GM12878 (cell line): ENCODE data around the gene ENPP6. TPM values are rescaled to one million over a fixed set of nuclear protein-coding genes. Genes with fewer than 3 reads are reported as not detected.
"Not testable (repeated sequence)": the region's sequence is repeated elsewhere in the genome, so short reads cannot be mapped to it uniquely, and the experiment has no call there.

Experiments
- ATAC-seq: fragments of 200-7000 bp; cut with Tn5 transposase; 3 replicates; pipeline ENCODE4 v1.9.1; 2020; ENCODE audit warnings: mild to moderate bottlenecking, moderate library complexity
- BruUV-seq: library from RNA; stranded (reverse); fragments of 400-500 nt; replicated peaks from 2 replicates; lab custom pipeline; 2021; lab: Mats Ljungman, UMichigan
- CTCF ChIA-PET: fragments of 300-600 bp; sonication (Branson Sonifier 250); formaldehyde crosslinking; extraction: SDS; loops from one replicate; lab custom pipeline; 2021; ENCODE audit warnings: inconsistent platforms; lab: Yijun Ruan, JAX
- POLR2A ChIA-PET: fragments of 350-600 bp; formaldehyde crosslinking; extraction: SDS; loops from one replicate; lab custom pipeline; 2021; ENCODE audit warnings: inconsistent platforms; lab: Charles Lee
- RAD21 ChIA-PET: fragments of 300-600 bp; sonication (Branson Sonifier 250); formaldehyde crosslinking; loops from one replicate; lab custom pipeline; 2023; ENCODE audit warnings: antibody characterized with exemption; ENCODE audit not compliant: unreplicated experiment; lab: Charles Lee
- SMC1A ChIA-PET: fragments of 300-600 bp; sonication (Branson Sonifier 250); formaldehyde crosslinking; loops from one replicate; lab custom pipeline; 2023; ENCODE audit not compliant: unreplicated experiment, uncharacterized antibody; lab: Charles Lee
- DNase-seq: peaks from one replicate; pipeline ENCODE4 v3.0.0-alpha.2; 2011; ENCODE audit warnings: low read depth, low spot score
- FAIRE-seq: peaks from 3 replicates; lab custom pipeline; 2011; peaks lifted over from hg19 to GRCh38; lab: Jason Lieb, UNC
- H2AFZ ChIP-seq: 2 replicates; pipeline ENCODE4 v1.6.0; 2011; ENCODE audit warnings: low read depth, low read length, control low read depth; ENCODE audit not compliant: control insufficient read depth
- H3K27ac ChIP-seq: 2 replicates; pipeline ENCODE4 v1.5.1; 2011; ENCODE audit warnings: control low read depth; ENCODE audit not compliant: control insufficient read depth, insufficient read depth
- H3K27me3 ChIP-seq, 2 experiments: replicated peaks in 1 of 2; 2 replicates each; pipeline versions ENCODE4 v1.6.0 to v1.6.1; 2011; ENCODE audit warnings: low read length in 1 of 2; ENCODE audit not compliant: control insufficient read depth in 2 of 2, insufficient read depth in 2 of 2
- H3K36me3 ChIP-seq, 2 experiments: 2 replicates each; pipeline ENCODE4 v1.5.1; 2011; ENCODE audit warnings: low read length in 1 of 2; ENCODE audit not compliant: control insufficient read depth in 2 of 2, insufficient read depth in 2 of 2
- H3K4me1 ChIP-seq: 2 replicates; pipeline ENCODE4 v1.6.1; 2011; ENCODE audit warnings: mild to moderate bottlenecking, low read length, moderate library complexity, mixed read lengths; ENCODE audit not compliant: control insufficient read depth, insufficient read depth
- H3K4me2 ChIP-seq: 2 replicates; pipeline ENCODE4 v1.6.0; 2011; ENCODE audit warnings: control low read depth; ENCODE audit not compliant: control insufficient read depth, insufficient read depth
- H3K4me3 ChIP-seq: fragments of 200-600 bp; sonication (generic); 2 replicates; pipeline ENCODE4 v1.5.1; 2016
- H3K79me2 ChIP-seq: 2 replicates; pipeline ENCODE4 v1.6.0; 2011; ENCODE audit warnings: low read length; ENCODE audit not compliant: control insufficient read depth, insufficient read depth
- H3K9ac ChIP-seq: 2 replicates; pipeline ENCODE4 v1.8.0; 2011; ENCODE audit warnings: low read length, control low read depth, mixed read lengths; ENCODE audit not compliant: control insufficient read depth, insufficient read depth
- H3K9me3 ChIP-seq: replicated peaks from 3 replicates; pipeline ENCODE4 v1.5.1; 2011; ENCODE audit warnings: mild to moderate bottlenecking, low read length; ENCODE audit not compliant: control insufficient read depth, insufficient read depth
- H4K20me1 ChIP-seq: 2 replicates; pipeline ENCODE4 v1.6.0; 2011; ENCODE audit not compliant: control insufficient read depth, insufficient read depth
- BCL11A ChIP-seq: IDR thresholded peaks from 2 replicates; pipeline ENCODE4 v1.6.1; 2011; ENCODE audit warnings: low read depth, low read length
- CBFB ChIP-seq: IDR thresholded peaks from 2 replicates; pipeline ENCODE4 v1.6.1; 2016; ENCODE audit warnings: antibody characterized with exemption, low read depth
- CREB1 ChIP-seq: IDR thresholded peaks from 2 replicates; pipeline ENCODE4 v1.6.1; 2012; ENCODE audit warnings: low read depth, mild to moderate bottlenecking, inconsistent platforms
- ESRRA ChIP-seq: IDR thresholded peaks from 2 replicates; pipeline ENCODE4 v1.6.1; 2012; ENCODE audit warnings: mild to moderate bottlenecking, low read length, improper control_type of control experiment
- HDAC6 ChIP-seq: fragments of 200-600 bp; sonication (generic); IDR thresholded peaks from one replicate; pipeline ENCODE4 v1.8.0; 2017; ENCODE audit warnings: antibody characterized with exemption; ENCODE audit not compliant: unreplicated experiment
- IKZF1 ChIP-seq: fragments of 450-650 bp; conservative IDR thresholded peaks from 2 replicates; pipeline ENCODE4 v1.6.1; 2017; ENCODE audit warnings: antibody characterized with exemption, mild to moderate bottlenecking
- JUNB ChIP-seq: IDR thresholded peaks from 2 replicates; pipeline ENCODE4 v1.6.1; 2016; ENCODE audit warnings: antibody characterized with exemption, mild to moderate bottlenecking
- MEF2B ChIP-seq: fragments of 450-650 bp; IDR thresholded peaks from 2 replicates; pipeline ENCODE4 v1.6.1; 2018; ENCODE audit warnings: mild to moderate bottlenecking, moderate library complexity; ENCODE audit not compliant: partially characterized antibody, poor library complexity, severe bottlenecking
- RELB ChIP-seq: fragments of 450-650 bp; IDR thresholded peaks from 2 replicates; pipeline ENCODE4 v1.6.1; 2017; ENCODE audit warnings: low read depth, mild to moderate bottlenecking, moderate library complexity
- SP1 ChIP-seq: IDR thresholded peaks from one replicate; pipeline ENCODE4 v1.6.1; 2011; ENCODE audit warnings: low read depth, low read length
- ZBED1 ChIP-seq: IDR thresholded peaks from 2 replicates; pipeline ENCODE4 v1.6.1; 2016; ENCODE audit warnings: borderline replicate concordance
- ZNF207 ChIP-seq: fragments of 450-650 bp; IDR thresholded peaks from 2 replicates; pipeline ENCODE4 v1.6.1; 2014; ENCODE audit warnings: antibody characterized with exemption, mild to moderate bottlenecking, borderline replicate concordance
- ZNF384 ChIP-seq: IDR thresholded peaks from 2 replicates; pipeline ENCODE4 v1.6.1; 2012; ENCODE audit warnings: low read depth, mild to moderate bottlenecking, low read length, improper control_type of control experiment, borderline replicate concordance
- WGBS: methylation state at CpG from one replicate; pipeline ENCODE4 v1.1.6; 2016; ENCODE audit warnings: low lambda C conversion rate; ENCODE audit not compliant: insufficient replicate concordance, insufficient coverage; ENCODE audit errors: missing lambda C conversion rate; 5-methylcytosine and 5-hydroxymethylcytosine counted together
- in situ Hi-C: fragments of 300-500 bp; cut with MboI; formaldehyde crosslinking; loops from 9 replicates; pipeline ENCODE4 v1.14.3; 2018; ENCODE audit warnings: mixed read lengths
- intact Hi-C: fragments of 100-400 bp; cut with micrococcal nuclease; formaldehyde crosslinking; loops from one replicate; pipeline ENCODE4 v1.14.2; 2022; ENCODE audit not compliant: unreplicated experiment
- polyA plus RNA-seq, 11 experiments: library from polyadenylated mRNA; depleted of rRNA in 4 of 11; unstranded in 6 of 11; stranded (reverse) in 5 of 11; fragments of >200 nt; fragmentation: Nextera tagmentation in 4 of 11; fragmentation: Illumina TruSeq in 1 of 11; extraction: Ambion mirVana in 4 of 11; extraction: Trizol in 1 of 11; gene quantifications; 1 replicate in 1 of 11; 2 replicates in 10 of 11; pipeline versions ENCODE4 v1.2.1 to v1.2.3, GENCODE V29; 2011 to 2016; ENCODE audit warnings: inconsistent platforms in 2 of 11, missing spikeins in 2 of 11, low read depth in 1 of 11
- total RNA-seq, 4 experiments: library from RNA; depleted of rRNA in 3 of 4; stranded (reverse); fragments of >200 nt in 3 of 4; fragmentation: Illumina TruSeq in 1 of 4; extraction: Trizol in 1 of 4; gene quantifications; 2 replicates each; pipeline versions ENCODE4 v1.2.1 to v1.2.3, GENCODE V29; 2013 to 2021
- TF ChIP-seq, protein P1 (sequence below): fragments of 450-650 bp; IDR thresholded peaks from 2 replicates; pipeline ENCODE4 v1.6.1; 2016; ENCODE audit warnings: mild to moderate bottlenecking

Gene ENPP6
- total and polyA plus RNA-seq, 10 of the 15 experiments (the other 5 are each of a cell fraction or from before 2014, with no cell fraction given), result 0.04 to 1.0 (median 0.44) TPM; not detected in 1

DNA sequence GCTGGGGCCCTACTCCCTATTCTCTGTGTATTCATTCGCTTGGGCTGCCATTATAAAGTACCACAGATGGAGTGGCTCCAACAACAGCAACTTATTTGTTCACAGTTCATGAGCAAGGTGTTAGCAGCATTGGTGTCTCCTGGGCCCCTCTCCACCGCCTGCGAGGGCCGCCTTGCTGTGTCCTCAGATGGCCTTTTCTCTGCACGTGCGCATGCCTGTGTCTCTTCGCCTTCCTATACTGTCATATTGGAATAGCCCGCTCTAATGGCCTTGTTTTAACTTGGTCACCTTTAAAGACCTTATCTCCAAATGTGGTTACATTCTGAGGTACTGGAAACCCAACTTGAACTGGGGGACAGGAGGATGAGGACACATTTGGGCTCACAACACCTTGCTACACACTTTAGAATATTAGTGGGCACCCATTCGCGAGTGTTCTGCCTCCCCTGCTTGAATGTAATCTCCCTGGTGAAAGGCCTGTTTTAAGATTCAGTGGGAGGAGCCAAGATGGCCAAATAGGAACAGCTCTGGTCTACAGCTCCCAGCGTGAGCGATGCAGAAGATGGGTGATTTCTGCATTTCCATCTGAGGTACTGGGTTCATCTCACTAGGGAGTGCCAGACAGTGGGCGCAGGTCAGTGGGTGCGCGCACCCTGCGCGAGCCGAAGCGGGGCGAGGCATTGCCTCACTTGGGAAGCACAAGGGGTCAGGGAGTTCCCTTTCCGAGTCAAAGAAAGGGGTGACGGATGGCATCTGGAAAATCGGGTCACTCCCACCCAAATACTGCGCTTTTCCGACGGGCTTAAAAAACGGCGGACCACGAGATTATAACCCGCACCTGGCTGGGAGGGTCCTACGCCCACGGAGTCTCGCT lies 9.7 kb downstream of the ENPP6 start:
- CTCF ChIA-PET, H3K4me2 ChIP-seq, intact Hi-C loops, H3K27me3 ChIP-seq, H3K4me1 ChIP-seq, RAD21 ChIA-PET, POLR2A ChIA-PET, SMC1A ChIA-PET, H4K20me1 ChIP-seq, BruUV-seq, ATAC-seq, H3K4me3 ChIP-seq, H3K27ac ChIP-seq, H3K79me2 ChIP-seq, H2AFZ ChIP-seq, DNase-seq, in situ Hi-C loops, FAIRE-seq, H3K36me3 ChIP-seq, H3K9me3 ChIP-seq, H3K9ac ChIP-seq: not testable (repeated sequence)
- 72% methylated on average over 25 of the region's 33 CpGs for WGBS

DNA sequence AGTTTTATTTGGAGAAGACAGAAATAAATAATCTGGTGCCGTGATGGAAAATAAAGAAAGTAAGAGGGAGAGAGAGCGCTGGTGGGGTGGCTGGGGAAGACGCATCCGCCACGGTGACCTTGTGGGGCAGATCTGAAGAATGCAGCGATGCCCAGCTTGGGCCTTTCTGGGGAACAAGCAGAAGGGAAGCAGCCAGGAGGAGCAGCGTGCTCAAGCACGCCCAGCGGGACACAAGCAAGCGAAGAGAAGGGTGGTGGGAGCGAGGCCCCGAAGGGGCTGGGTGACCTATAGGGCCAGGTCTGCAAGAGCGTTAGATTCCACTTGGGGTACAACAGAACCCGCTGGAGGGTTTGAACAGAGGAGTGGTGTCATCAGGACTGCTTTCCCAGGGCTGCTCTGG lies 12.4 kb downstream of the ENPP6 start:
- BruUV-seq, result no TSS peak
- Histone ChIP-seq H3K27ac (no peak overlapping the region), H3K79me2 (no peaks in the 10 kb centered on the region), H3K9ac (no peak overlapping the region), H3K4me2 (no peak overlapping the region), H3K4me1 (no peaks in the 10 kb centered on the region), H3K27me3 (no peaks in the 10 kb centered on the region; a peak in 1 of 4 replicates), H2AFZ (no peak overlapping the region), H3K9me3 (no peaks in the 10 kb centered on the region), H3K4me3 (no peak overlapping the region), H3K36me3 (no peaks in the 10 kb centered on the region), H4K20me1 (no peaks in the 10 kb centered on the region)
- no peak for FAIRE-seq
- SMC1A ChIA-PET, result no interaction called here
- POLR2A ChIA-PET, result no interaction called here
- intact Hi-C loops, result no loop called here
- no peak for DNase-seq
- RAD21 ChIA-PET, result no interaction called here
- CTCF ChIA-PET, result no interaction called here
- ATAC-seq, result no peak
- TF ChIP-seq ZNF207 (no peak), SP1 (no peak), CREB1 (no peak), CBFB (no peak), ESRRA (no peak), BCL11A (no peak), ZNF384 (no peak), JUNB (no peak), IKZF1 (no peak), HDAC6 (no peak), MEF2B (no peak), RELB (no peak), ZBED1 (no peak)
- TF ChIP-seq, protein P1, sequence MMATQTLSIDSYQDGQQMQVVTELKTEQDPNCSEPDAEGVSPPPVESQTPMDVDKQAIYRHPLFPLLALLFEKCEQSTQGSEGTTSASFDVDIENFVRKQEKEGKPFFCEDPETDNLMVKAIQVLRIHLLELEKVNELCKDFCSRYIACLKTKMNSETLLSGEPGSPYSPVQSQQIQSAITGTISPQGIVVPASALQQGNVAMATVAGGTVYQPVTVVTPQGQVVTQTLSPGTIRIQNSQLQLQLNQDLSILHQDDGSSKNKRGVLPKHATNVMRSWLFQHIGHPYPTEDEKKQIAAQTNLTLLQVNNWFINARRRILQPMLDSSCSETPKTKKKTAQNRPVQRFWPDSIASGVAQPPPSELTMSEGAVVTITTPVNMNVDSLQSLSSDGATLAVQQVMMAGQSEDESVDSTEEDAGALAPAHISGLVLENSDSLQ, result no peak
- in situ Hi-C loops, result no loop called here
- 66% methylated on average over 14 of the region's 14 CpGs for WGBS
